ENCODE results near the gene TMEM86A. TPM values are rescaled to one million over a fixed set of nuclear protein-coding genes. Genes with fewer than 3 reads are reported as not detected.

The TMEM86A gene, protein sequence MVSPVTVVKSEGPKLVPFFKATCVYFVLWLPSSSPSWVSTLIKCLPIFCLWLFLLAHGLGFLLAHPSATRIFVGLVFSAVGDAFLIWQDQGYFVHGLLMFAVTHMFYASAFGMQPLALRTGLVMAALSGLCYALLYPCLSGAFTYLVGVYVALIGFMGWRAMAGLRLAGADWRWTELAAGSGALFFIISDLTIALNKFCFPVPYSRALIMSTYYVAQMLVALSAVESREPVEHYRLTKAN
- total RNA-seq (2022): 0.30 and 0.49 TPM in 2 replicates
- Bru-seq, nascent RNA: percentile 32 among the genes with signal in this experiment
- percentile 24 among the genes with signal in this experiment for BruChase-seq, experiment 1, labeled RNA remaining after a 6-hour chase
- percentile 30 among the genes with signal in this experiment for BruChase-seq, experiment 2, labeled RNA remaining after a 2-hour chase
- long read RNA-seq: 0 reads

DNA sequence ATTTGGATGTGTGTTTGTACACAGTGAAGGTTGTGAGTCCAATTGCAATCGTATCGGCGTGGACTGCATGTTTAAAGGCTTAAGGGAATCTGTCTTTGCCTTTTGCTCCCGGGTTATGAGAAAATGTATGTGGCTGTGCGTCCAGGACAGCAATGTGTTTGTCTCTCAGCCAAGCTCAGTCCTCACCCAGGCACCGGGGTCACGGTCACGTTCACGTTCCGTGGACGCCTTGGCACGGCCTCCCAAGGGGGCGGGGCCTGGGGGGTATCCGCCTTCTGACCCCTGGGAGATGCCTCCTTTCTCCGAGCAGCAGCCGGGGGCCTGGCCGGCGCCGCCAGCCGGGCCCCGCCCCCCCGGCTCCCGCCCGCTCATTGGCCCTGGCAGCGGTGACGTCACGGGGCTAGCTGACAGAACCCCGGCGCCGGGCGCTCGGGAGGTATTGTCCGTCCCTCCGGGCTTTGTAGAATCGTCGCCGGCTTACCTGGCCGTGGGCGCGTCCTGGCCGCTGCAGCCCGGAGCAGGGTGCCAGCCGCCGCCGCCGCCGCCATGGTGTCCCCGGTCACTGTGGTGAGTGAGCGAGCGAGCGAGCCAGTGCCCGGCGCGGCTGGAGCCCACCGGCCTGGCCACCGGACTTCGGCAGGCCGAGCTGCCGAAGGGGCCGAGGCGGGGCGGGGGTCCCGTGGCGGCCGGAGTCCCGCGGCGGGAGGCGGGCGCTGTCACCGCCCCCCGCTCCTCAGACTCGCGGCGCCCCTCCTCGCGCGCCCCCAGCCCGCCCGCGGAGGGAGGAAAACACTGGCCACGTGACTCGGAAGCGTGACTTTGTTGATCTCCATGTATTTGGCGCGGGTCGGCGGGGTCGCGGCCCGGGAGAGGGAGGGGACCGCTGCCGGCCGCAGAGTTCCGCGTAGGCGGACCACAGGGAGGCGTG, at the start of gene TMEM86A:
Gene TMEM86A (plus strand): TSS at position 439 of the 928 bp plus-strand sequence. CDS start 108 bp downstream, at position 547.
- DNase-seq (ENCODE audit: unreplicated experiment): peak; percentile 78
- Mint-ChIP-seq H3K9me3 (ENCODE audit: unreplicated experiment) (no peaks in the 10 kb centered on the region), H3K27me3 (ENCODE audit: insufficient read depth, unreplicated experiment) (peaks cover 17% of the 10 kb centered on the region), H3K36me3 (ENCODE audit: insufficient read depth, unreplicated experiment) (no peaks in the 10 kb centered on the region), H3K4me3 (ENCODE audit: unreplicated experiment) (peak within 1 kb of the TSS; percentile 69), H3K27ac (ENCODE audit: low read depth, unreplicated experiment) (peak within 1 kb of the TSS; percentile 23), H3K4me1 (ENCODE audit: insufficient read depth, unreplicated experiment) (peaks cover 12% of the 10 kb centered on the region)
- no TSS peak for BruUV-seq (replicated peaks)
- intact Hi-C loops (cut with micrococcal nuclease): no loop called here
- TF ChIP-seq, protein P1, sequence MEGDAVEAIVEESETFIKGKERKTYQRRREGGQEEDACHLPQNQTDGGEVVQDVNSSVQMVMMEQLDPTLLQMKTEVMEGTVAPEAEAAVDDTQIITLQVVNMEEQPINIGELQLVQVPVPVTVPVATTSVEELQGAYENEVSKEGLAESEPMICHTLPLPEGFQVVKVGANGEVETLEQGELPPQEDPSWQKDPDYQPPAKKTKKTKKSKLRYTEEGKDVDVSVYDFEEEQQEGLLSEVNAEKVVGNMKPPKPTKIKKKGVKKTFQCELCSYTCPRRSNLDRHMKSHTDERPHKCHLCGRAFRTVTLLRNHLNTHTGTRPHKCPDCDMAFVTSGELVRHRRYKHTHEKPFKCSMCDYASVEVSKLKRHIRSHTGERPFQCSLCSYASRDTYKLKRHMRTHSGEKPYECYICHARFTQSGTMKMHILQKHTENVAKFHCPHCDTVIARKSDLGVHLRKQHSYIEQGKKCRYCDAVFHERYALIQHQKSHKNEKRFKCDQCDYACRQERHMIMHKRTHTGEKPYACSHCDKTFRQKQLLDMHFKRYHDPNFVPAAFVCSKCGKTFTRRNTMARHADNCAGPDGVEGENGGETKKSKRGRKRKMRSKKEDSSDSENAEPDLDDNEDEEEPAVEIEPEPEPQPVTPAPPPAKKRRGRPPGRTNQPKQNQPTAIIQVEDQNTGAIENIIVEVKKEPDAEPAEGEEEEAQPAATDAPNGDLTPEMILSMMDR (IDR thresholded peaks at IDR 0.05; ENCODE audit: unreplicated experiment): no peak
- CTCF ChIA-PET: interaction anchor here (0.6 to 1.9 kb wide), 8 partner anchors 10 to 455 kb away, joined by 3 to 7 read pairs (median 3); no protein-coding TSS in a partner anchor
- POLR2A ChIA-PET: interaction anchor here (0.6 to 1.9 kb wide), 7 partner anchors 9 to 303 kb away, joined by 3 to 10 read pairs (median 4); partner anchors contain the start of genes SPTY2D1, TSG101 and UEVLD

GRCh38 chr11:18650353-18650752, 48.2 kb upstream of the TMEM86A start:
- no TSS peak for BruUV-seq (replicated peaks)
- TF ChIP-seq, protein P1 (IDR thresholded peaks at IDR 0.05; ENCODE audit: unreplicated experiment): no peak
- no peak for DNase-seq (ENCODE audit: unreplicated experiment)
- CTCF ChIA-PET: interaction anchor here (0.6 to 1.5 kb wide), 5 partner anchors 9 to 159 kb away, joined by 3 to 4 read pairs (median 3); no protein-coding TSS in a partner anchor
- peaks cover 6% of the 10 kb centered on the region for H3K36me3 Mint-ChIP-seq (ENCODE audit: insufficient read depth, unreplicated experiment)
- H3K27ac Mint-ChIP-seq (ENCODE audit: low read depth, unreplicated experiment): no peak overlapping the region
- intact Hi-C loops (cut with micrococcal nuclease): loop anchor here (5.0 kb wide), 1 partner anchor 408 kb away; no protein-coding TSS in a partner anchor
- H3K27me3 Mint-ChIP-seq (ENCODE audit: insufficient read depth, unreplicated experiment): no peaks in the 10 kb centered on the region
- H3K4me3 Mint-ChIP-seq (ENCODE audit: unreplicated experiment): no peak overlapping the region
- POLR2A ChIA-PET: no interaction called here
- H3K9me3 Mint-ChIP-seq (ENCODE audit: unreplicated experiment): no peaks in the 10 kb centered on the region
- no peaks in the 10 kb centered on the region for H3K4me1 Mint-ChIP-seq (ENCODE audit: insufficient read depth, unreplicated experiment)

- no peaks in the 10 kb centered on the region for H3K9me3 Mint-ChIP-seq (ENCODE audit: unreplicated experiment)
- no peaks in the 10 kb centered on the region for H3K4me1 Mint-ChIP-seq (ENCODE audit: insufficient read depth, unreplicated experiment)
- DNase-seq (ENCODE audit: unreplicated experiment): peak; percentile 71
- ChIA-PET POLR2A (no interaction called here), CTCF (interaction anchor here (0.6 to 2.7 kb wide), 11 partner anchors 10 to 551 kb away, joined by 3 to 11 read pairs (median 3); no protein-coding TSS in a partner anchor)
- TF ChIP-seq, protein P1 (IDR thresholded peaks at IDR 0.05; ENCODE audit: unreplicated experiment): peak; percentile 40
- H3K27ac Mint-ChIP-seq (ENCODE audit: low read depth, unreplicated experiment): no peak overlapping the region
- no peak overlapping the region for H3K4me3 Mint-ChIP-seq (ENCODE audit: unreplicated experiment)
- intact Hi-C loops (cut with micrococcal nuclease): loop anchor here (1.0 to 5.0 kb wide), 2 partner anchors 111 to 409 kb away; no protein-coding TSS in a partner anchor
- no peaks in the 10 kb centered on the region for H3K27me3 Mint-ChIP-seq (ENCODE audit: insufficient read depth, unreplicated experiment)
- no TSS peak for BruUV-seq (replicated peaks)
- peaks cover 6% of the 10 kb centered on the region for H3K36me3 Mint-ChIP-seq (ENCODE audit: insufficient read depth, unreplicated experiment)
Measured at GRCh38 chr11:18650859-18651557, 47.6 kb upstream of the TMEM86A start.
